ENCODE data around the gene PARVB.

The PARVB gene

DNA sequence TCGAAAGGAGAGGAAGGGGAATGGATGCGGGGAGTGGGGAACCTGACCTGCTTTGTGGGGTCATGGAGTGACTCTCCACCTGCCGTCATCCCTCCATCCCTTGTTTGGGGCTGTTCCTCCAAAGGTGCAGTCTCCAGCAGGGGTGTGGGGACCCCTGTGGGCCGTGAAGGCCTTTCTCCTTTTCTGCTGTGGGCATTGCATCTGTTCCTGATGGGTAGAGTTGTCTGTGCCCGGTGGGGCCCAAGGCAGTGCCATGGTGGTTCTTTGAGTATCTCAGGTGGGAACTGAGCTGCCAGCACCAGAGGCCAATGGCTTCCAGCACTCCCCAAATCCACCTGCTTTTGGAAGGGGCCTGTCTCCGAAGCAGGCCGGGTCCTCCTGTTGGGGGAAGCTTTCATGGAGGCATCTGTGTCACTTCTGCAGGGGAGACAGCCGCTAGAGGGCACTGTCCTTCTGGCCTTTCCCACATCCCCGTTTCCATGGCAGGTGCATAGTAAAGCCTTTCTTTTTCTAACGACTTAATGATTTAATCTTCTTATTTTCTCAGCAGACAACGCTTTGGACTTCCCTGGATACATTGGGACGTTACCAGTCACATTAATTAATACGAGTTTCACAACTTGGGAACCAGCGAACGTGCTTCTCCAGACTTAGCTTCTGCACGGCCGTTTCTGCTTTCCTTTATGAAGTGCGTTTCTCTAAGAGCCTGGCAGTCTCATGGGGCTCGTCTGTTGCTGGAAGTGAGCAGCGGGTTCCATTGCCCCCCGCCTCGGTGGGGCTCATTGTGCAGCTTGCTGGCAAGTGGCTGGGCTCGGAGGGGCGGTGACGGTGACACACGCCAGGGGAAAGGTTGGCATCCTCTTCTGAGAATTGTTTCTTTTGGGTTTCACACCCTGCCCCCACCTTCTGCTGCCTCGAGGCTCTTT, 57.1 kb downstream of the PARVB start:
- peak; percentile 83 for DNase-seq
- H3K36me3 ChIP-seq = no peaks in the 10 kb centered on the region
- no peaks in the 10 kb centered on the region for H3K4me1 ChIP-seq
- H3K27me3 ChIP-seq = no peaks in the 10 kb centered on the region
- peak overlapping the region; percentile 2; the same call in 1 of the 2 replicates for H3K4me3 ChIP-seq (ENCODE audit: low read depth, low read length)
- TF ChIP-seq, protein P1, sequence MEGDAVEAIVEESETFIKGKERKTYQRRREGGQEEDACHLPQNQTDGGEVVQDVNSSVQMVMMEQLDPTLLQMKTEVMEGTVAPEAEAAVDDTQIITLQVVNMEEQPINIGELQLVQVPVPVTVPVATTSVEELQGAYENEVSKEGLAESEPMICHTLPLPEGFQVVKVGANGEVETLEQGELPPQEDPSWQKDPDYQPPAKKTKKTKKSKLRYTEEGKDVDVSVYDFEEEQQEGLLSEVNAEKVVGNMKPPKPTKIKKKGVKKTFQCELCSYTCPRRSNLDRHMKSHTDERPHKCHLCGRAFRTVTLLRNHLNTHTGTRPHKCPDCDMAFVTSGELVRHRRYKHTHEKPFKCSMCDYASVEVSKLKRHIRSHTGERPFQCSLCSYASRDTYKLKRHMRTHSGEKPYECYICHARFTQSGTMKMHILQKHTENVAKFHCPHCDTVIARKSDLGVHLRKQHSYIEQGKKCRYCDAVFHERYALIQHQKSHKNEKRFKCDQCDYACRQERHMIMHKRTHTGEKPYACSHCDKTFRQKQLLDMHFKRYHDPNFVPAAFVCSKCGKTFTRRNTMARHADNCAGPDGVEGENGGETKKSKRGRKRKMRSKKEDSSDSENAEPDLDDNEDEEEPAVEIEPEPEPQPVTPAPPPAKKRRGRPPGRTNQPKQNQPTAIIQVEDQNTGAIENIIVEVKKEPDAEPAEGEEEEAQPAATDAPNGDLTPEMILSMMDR (IDR thresholded peaks at IDR 0.05; ENCODE audit: low read depth, low read length) = peak; percentile 99
- no peaks in the 10 kb centered on the region for H3K9me3 ChIP-seq

DNA sequence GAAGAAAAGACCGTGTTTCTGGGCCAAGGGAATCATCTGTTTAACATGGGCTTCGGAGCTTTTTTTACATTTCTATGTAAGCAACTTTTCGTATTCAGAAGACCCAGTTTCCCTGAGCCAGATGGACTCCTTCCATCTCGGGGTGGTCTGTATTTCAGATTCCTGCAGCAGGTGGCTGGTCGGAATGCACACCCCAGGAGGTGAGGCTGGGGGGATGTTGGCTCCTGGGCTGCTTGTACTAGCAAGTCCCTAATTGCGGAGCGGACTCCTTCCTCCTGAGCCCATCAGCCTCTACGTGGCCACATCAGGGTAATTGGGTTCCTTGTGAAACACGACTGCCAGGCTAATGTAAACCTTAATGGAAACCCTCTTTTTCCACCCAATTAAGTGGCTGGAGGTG, 58.7 kb downstream of the PARVB start:
- H3K27me3 ChIP-seq = no peaks in the 10 kb centered on the region
- H3K36me3 ChIP-seq = no peaks in the 10 kb centered on the region
- H3K9me3 ChIP-seq = no peaks in the 10 kb centered on the region
- H3K4me1 ChIP-seq = no peaks in the 10 kb centered on the region
- H3K4me3 ChIP-seq (ENCODE audit: low read depth, low read length) = no peak overlapping the region
- TF ChIP-seq, protein P1 (IDR thresholded peaks at IDR 0.05; ENCODE audit: low read depth, low read length) = no peak
- DNase-seq = no peak

DNA sequence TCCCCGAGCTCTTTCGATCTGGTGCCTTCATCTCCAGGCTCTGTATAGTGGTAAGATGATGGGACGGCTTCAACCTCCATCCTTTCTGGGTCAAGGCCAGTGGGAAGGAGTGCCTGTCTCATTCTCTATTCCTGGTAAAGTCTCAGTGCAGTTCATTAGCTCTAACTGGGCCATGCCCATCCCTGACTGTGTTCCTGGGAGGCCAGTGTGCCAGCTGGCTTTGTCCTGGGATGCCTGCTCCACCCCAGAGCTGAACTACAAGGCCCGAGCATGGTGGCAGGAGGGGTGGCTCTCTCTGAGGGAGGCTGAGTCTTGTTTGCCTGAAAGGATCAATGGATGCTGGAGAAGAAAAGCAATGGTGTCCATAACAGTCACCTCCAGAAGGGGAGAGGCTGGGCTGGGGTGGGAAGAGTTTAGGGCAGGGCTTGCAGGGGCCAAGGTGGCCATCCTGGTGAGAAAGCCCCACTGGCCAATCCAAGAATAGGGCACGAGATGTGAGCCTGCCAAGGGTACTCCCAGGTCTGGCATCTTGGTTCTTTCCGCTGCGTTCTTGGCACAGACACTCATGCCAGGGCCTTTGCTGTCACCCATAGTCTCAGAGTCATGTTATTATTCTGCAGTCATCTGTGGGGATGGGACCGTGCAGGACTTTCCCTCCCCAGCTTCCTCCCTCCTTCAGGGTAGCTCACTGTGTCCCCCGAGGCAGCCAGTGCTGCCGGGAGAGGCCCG, 60.1 kb downstream of the PARVB start:
- Histone ChIP-seq H3K9me3 (no peaks in the 10 kb centered on the region), H3K4me1 (no peaks in the 10 kb centered on the region)

DNA sequence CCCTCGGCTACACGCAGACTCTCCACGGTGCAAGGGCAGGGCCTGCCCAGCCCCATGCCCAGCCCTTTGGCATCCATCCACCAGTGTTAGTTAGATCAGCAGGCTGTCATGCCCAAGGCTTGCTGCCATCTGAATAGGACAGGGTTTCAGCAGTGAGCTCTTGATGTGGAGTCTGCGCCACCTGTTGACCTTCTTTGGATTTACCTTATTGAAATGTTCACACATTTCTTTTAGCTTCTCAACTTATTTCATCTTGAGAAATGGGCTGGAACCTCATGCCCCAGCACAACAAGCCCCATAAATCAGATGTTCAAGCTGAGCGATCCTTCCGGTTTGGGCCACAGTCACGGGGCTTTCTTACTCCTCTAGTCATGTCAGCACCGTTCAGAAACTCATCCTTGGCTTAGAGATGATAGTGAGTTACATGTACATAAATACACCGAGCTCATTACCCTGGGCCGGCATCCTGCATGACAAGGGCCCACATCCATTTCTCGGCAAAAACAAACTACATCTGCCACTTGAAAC, 61.7 kb downstream of the PARVB start:
- Histone ChIP-seq H3K36me3 (no peaks in the 10 kb centered on the region), H3K9me3 (no peaks in the 10 kb centered on the region), H3K4me1 (no peaks in the 10 kb centered on the region), H3K27me3 (no peaks in the 10 kb centered on the region), H3K4me3 (ENCODE audit: low read depth, low read length) (no peak overlapping the region)
- TF ChIP-seq, protein P1 (IDR thresholded peaks at IDR 0.05; ENCODE audit: low read depth, low read length) = peak; percentile 56
- DNase-seq = peak; percentile 50

More for the DNA sequence above, 60.1 kb downstream of the PARVB start:
- no peak overlapping the region for H3K4me3 ChIP-seq (ENCODE audit: low read depth, low read length)
- no peak for DNase-seq
- no peaks in the 10 kb centered on the region for H3K36me3 ChIP-seq
- TF ChIP-seq, protein P1 (IDR thresholded peaks at IDR 0.05; ENCODE audit: low read depth, low read length) = no peak
- H3K27me3 ChIP-seq = no peaks in the 10 kb centered on the region

DNA sequence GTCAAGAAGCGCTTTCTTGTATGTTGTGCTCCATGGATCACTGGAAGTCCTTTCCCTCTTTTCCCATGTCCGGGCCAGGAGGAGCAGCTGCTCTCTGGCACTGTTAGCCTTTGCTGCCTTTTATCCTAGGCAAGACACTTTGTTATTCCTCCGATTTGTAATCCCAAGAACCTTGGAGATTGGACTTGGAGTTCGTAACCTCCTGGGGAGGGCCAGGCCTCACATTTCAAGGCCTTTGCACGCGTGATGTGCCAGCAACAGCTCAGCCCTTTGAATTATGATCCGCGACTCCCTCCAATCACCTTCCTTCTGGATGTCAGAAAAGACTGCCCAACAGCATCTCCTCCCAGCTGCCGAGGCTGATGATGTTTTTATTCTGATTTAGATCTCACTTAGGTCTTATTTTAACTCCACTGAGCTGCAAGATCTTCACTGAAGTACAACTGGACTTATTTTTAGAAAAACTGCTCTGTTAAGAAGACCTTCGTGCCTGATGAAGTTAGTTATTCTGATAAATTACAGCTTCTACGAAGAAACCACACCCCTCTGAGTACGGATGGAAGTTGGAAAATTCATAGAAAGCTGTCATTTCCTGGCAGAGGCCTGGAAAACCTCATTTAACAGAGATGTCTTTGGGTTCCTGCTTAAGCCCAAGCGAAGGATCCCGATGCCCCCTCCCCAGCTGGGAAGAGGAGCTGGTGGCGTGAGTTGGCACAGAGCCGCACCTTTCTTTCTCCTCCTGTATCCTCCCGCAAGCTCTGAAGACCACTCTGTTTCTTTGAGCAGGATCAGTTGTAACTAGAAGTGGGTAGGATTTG, 62.4 kb downstream of the PARVB start:
- TF ChIP-seq, protein P1 (IDR thresholded peaks at IDR 0.05; ENCODE audit: low read depth, low read length) = no peak
- no peak for DNase-seq
- H3K9me3 ChIP-seq = no peaks in the 10 kb centered on the region
- H3K27me3 ChIP-seq = no peaks in the 10 kb centered on the region
- H3K36me3 ChIP-seq = no peaks in the 10 kb centered on the region
- no peaks in the 10 kb centered on the region for H3K4me1 ChIP-seq
- H3K4me3 ChIP-seq (ENCODE audit: low read depth, low read length) = no peak overlapping the region
